ENCODE data around the gene MARCHF6.

GRCh38 chr5:10355071-10355889, 1.8 kb downstream of the MARCHF6 start:
- TF ChIP-seq TAF1 (IDR thresholded peaks at IDR 0.05; ENCODE audit: low read depth, low read length): no peak
- TF ChIP-seq POLR2A (IDR thresholded peaks at IDR 0.05; ENCODE audit: low read depth, low read length): no peak
- TF ChIP-seq POLR2AphosphoS5 (IDR thresholded peaks at IDR 0.05; ENCODE audit: low read depth, low read length): peak; percentile 31; the same call in 1 of the 2 replicates
- peak; percentile 76 for TF ChIP-seq SPI1 (IDR thresholded peaks at IDR 0.05; ENCODE audit: low read depth, low read length)
- no peak for TF ChIP-seq PAX5 (IDR thresholded peaks at IDR 0.05; ENCODE audit: insufficient read depth, low read length, severe bottlenecking)
- no peak for TF ChIP-seq POU2F2 (IDR thresholded peaks at IDR 0.05; ENCODE audit: low read depth, low read length)

All from GM12891 (cell line).